HG03135 (cell line): ENCODE measurements around the gene PCDH7.

Experiments used
- ATAC-seq: cut with Tn5 transposase; IDR thresholded peaks from one replicate; pipeline ENCODE4 v1.9.1; 2021; ENCODE audit warnings: mild to moderate bottlenecking, moderate library complexity; ENCODE audit not compliant: unreplicated experiment

PCDH7 gene, protein sequence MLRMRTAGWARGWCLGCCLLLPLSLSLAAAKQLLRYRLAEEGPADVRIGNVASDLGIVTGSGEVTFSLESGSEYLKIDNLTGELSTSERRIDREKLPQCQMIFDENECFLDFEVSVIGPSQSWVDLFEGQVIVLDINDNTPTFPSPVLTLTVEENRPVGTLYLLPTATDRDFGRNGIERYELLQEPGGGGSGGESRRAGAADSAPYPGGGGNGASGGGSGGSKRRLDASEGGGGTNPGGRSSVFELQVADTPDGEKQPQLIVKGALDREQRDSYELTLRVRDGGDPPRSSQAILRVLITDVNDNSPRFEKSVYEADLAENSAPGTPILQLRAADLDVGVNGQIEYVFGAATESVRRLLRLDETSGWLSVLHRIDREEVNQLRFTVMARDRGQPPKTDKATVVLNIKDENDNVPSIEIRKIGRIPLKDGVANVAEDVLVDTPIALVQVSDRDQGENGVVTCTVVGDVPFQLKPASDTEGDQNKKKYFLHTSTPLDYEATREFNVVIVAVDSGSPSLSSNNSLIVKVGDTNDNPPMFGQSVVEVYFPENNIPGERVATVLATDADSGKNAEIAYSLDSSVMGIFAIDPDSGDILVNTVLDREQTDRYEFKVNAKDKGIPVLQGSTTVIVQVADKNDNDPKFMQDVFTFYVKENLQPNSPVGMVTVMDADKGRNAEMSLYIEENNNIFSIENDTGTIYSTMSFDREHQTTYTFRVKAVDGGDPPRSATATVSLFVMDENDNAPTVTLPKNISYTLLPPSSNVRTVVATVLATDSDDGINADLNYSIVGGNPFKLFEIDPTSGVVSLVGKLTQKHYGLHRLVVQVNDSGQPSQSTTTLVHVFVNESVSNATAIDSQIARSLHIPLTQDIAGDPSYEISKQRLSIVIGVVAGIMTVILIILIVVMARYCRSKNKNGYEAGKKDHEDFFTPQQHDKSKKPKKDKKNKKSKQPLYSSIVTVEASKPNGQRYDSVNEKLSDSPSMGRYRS (N-terminal part only)

DNA sequence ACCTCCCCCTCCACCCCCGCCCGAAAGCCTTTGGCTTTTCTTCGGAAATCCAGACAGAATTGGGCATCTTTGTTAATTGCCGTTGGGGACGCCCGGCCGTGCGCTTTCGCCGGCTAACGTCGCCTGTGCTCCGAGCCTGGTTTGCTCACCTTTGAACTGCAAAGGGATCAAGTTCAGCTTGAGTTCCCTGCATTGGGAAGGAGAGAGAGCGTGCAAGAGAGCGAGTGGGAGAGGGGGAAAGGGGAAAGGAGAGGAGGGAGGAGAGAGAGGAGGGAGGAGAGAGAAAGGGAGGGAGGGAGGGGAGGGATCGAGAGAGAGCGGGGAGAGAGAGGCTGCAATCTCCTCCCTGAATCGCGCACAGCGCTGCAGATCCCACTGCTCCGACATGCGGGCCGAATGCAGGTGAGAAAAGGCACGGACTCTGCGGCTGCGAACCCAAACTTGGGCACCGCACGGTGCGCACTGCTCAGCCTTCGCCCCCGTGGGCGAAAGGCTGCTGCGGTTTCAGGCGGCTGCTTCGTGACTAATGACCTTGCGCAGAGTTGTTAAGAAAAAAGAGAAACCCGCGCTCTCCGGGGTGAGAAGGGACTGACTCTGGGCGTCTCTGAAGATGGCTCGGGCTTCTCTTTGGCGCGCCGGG, at the start of gene PCDH7:
TSS of gene PCDH7 (plus strand) at position 349 of the 640 bp plus-strand sequence. CDS start 1,054 bp downstream, outside the sequence.
- no peak for ATAC-seq

DNA sequence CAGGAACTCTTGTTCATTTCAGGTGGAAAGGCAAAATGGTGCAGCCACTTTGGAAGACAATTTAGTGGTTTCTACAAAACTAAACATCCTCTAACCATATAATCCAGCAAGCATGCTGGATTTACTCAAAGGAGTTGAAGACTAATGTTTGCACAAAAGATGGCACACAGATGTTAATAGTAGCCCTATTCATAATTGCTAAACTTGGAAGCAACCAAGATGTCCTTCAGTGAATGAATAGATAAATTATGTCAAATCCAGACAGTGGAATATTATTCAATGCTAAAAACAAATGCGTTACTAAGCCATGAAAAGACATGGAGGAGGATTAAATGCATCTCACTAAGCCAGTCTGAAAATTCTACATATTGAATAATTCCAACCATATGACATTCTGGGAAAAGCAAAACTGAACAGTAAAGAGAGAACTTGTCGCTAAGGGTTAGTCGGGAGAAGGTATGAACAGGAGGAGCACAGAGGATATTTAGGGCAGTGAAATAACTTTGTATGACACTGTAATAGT, 48.2 kb upstream of the PCDH7 start:
- no peak for ATAC-seq

DNA sequence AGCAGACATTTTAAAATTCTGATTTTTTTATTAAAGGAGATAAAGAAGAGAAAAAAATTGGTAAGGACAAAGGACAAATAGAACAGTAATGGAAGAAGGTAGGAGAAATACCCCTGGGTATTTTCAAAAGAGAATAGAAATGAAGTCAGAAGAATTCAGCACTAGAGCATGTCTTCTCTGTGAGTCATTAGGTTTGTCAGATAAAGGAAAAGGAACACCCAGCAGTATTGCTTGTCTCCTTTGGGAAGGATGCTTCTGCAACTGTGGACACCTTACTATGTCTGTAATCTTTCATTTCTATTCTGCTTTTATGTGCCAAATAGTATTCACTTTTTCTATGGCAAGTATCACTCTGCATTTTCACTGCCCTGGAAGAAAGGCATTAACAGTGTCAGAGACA, 24.0 kb upstream of the PCDH7 start:
- no peak for ATAC-seq

DNA sequence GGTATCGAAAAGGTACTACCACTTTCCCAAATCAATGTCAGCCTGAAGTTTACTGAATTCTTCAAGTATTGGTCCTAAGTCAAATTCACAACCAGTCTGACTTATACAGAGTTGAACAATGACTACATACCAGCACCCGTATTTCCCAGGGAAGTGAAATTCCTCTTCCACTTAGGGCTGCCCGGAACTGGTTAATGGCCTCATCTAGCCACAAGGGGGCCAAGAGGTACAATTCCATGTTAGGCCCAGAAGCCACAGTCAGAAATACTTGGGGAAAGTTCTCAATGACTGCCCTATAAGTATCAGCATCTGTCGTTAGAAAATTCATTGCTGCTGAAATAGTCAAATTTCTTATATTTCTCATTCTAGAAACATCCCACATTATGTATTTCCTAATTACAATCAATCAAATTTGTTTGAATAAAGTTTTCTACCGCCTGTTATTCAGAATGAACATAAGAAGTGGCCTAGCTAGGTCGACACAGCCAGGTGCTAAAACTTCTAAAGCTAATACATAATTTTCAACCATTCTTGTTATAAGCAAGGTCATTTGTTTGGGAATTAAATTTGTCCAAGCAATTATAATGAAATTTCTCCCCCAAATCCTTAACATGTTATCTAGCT, 5.6 kb upstream of the PCDH7 start:
- no peak for ATAC-seq

DNA sequence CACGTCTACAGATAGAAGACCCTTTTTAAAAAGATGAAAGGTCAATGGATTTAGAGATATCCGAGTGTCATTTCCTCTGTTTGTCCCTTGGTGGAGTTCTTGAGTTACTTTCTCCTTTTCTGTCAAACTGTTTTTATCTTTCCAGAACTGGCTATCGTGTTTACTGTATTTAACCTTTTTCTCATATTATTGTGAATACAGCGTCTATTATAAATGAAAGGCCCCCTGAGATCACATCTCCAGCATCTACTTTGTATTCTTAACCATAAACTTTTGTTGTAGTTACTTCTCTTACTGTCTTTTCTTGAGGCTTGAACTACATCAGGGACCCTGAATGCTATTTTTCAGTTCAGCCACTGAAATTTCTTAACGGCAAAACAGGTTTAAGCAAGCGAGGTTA, 4.0 kb upstream of the PCDH7 start:
- ATAC-seq = no peak

DNA sequence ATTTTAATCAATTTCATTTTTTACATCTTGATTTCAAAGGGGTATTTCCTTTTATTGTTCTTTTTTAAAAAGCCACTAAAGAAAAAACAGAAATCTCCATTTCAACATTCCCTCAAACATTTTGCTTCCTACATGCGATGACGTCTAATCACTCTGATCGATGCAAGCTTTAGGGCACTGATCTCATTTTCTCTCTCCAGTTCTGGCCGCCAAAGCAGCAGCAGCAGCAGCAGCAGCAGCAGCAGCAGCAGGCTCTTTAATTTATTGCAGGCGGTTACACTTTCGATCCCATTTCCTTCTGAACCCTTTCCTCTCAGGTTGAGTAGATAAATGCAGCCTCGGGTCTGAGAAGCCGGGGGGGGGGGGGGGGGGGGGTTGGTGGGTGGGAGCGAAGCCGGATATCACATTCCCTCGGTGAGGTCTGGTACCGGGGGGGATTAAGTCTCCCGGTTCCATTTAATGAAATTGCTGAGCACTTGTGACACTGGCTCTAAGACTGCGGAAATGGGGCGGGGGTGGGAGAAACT, 3.4 kb upstream of the PCDH7 start:
- ATAC-seq = no peak

DNA sequence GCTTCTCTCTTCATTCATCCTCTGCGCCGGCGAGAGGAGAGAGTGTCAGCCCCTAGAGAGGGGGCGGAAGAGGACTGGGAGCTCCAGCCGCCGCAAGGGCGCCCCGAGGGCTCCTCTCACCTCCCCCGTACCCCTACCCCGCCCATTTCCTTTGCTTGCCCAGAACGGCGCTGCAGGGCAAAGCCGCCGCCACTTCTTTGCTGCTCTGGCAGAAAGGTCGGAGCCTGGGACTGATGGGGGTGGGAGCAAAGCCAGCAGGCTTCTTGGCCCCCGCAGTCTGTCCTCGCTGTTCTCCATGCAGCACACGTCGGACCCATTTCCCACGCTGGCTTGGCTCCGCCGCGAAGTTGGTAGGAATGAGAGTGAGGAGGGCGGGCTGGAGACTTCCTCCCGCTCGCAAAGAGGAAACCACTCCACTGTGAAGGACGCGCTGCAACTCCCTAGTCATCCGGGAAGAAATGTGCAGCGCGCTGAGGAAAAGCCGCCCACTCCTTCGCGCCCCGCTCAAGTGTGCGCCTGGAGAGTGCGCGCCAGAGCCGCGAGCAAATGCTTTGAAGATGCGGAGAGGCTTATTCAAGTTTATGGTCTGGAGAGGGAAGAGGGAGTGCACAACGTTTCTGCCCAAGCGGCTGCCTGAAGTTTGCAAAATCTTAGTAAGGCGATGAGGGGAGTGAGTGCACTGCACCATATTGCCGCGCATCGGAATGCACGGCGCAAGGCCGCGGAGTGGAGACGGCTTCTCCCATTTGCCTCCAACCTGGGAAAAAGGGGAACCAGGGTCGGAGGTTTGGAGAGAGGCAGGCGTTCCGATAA, 2.8 kb upstream of the PCDH7 start:
- ATAC-seq = no peak

DNA sequence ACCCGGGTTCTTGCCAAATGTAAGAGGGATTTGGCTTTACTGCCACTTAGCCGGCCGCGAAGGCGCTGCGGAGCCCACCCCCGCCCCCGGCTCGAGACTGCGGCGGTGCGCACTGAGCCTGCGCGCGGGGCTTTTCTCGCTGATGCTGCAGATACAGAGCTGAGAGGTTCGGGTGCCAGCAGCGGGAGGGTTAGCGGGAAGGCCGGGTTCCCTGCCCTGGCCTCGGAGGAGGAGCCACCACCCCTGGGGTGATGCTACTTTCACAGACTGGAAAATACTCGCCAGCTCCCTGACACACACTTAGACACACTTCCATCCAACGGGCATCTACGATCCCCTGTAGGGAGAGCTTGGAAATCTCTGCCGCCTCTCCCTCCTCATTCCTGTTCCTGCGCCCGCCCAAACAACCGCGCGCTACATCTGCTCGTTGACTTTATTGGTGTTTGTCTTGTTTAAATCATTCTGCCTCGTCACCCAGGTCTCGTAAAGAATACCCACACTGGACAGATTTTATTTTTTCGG, 2.1 kb upstream of the PCDH7 start:
- ATAC-seq = no peak

DNA sequence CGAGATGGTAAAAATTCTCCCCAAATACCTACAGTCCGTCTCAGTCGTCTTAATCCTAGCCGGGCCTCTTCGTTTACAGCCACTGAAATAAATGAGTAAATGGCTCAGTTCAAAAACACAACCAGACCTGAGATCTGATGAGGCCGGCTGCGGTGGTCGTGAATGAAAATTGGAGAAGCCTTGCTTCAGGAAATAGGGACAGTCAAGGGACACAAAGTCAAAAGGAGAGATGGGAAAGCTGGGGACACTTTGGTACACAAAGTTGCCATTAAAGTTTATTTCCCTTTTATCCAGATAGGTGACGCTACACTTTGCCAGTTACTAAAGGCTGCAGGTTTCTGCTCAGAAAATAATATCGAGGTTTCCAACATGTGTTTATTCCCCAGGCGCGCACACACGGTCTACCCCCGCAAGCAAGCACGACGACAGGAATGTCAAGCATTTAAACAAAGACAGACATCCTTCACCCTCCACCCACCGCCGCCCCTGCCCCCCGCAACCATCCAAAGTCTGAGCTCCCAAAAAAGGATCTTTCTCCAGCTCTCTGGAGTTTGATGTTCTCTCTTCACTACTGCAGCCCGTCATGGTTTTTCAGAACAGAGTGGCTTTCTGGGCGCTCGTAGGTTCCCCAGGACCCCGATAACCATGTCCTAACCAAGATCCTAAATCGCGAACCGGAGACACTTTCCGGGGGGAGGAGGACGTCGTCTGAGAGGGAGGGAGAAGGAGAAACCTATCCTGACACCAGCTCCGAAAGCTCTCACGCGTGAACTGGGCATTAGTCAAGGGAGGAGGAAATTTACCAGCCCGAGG, 1.3 kb upstream of the PCDH7 start:
- no peak for ATAC-seq

DNA sequence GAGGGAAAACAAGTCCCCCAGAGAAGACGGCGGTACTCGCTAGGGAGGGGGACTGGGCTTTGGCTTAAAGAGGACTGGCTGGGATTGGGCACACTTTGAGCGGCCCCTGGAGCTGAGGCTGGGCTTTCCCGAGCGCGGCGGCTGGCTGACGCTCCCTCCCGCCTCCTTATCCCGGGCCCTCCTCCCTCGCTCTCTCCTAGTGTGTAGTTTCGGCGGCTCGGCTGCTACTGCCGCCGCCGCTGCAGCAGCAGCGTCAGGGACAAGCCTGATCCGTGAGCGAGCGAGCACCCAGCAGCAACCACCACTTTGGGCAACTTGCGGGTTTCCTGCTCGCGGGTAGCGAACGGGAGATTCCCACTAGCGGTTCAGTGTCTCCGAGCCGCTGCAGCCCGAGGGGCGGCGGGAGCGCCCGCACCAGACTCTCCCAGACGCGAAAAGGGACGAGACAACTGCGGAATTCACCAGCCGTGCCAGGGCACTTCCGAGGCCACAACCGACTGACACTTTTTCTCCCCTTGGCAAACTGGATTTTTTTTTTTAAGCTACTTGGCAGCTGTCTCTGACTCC, 632 bp upstream of the PCDH7 start:
- ATAC-seq = no peak

DNA sequence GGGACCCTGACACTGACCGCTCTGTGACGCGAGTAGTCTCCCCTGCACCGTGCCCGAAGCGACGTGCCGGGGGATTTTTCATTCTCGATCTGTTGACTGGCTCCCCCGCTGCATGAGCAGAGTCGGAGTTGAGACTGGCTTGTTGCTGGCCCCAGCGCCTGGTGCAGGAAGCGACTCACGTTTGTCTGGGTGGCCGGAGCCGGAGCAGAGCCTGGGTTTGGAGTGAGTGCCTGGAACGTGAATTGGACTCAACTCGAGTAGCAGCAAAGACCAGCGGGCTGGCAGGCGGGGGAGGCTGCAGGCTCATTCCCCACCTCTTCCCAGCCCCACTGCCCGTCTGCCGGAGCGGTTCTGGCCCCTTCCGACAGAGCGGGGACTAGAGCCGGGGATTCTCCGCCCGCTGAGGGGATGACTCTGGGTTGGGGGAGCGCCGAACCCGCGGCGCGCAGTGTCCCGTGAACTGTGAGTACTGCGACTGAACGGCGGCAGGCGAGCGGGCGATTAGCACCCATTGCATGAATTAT, 554 bp downstream of the PCDH7 start:
- no peak for ATAC-seq

DNA sequence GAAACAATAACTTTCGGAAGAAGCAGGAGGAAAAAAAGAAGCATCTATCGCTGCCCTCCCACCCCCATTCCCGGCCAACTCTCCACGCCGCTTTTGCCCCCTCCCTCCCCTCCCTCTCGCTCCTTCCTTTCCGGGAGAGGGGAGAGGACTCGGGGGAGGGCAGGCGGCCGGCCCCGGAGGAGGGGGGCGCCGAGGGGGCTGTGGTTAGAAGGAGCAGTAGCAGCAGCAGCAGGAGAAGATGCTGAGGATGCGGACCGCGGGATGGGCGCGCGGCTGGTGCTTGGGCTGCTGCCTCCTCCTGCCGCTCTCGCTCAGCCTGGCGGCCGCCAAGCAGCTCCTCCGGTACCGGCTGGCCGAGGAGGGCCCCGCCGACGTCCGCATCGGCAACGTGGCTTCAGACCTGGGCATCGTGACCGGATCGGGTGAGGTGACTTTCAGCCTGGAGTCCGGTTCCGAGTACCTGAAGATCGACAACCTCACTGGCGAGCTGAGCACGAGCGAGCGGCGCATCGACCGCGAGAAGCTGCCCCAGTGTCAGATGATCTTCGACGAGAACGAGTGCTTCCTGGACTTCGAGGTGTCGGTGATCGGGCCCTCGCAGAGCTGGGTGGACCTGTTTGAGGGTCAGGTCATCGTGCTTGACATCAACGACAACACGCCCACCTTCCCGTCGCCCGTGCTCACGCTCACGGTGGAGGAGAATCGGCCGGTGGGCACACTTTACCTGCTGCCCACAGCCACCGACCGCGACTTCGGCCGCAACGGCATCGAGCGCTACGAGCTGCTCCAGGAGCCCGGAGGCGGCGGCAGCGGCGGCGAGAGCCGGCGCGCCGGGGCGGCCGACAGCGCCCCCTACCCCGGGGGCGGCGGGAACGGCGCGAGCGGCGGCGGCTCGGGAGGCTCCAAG, 1.3 kb downstream of the PCDH7 start:
- no peak for ATAC-seq

DNA sequence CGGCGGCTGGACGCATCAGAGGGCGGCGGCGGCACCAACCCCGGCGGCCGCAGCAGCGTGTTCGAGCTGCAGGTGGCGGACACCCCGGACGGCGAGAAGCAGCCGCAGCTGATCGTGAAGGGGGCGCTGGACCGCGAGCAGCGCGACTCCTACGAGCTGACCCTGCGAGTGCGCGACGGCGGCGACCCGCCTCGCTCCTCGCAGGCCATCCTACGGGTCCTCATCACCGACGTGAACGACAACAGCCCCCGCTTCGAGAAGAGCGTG, 1.9 kb downstream of the PCDH7 start:
- ATAC-seq = no peak

DNA sequence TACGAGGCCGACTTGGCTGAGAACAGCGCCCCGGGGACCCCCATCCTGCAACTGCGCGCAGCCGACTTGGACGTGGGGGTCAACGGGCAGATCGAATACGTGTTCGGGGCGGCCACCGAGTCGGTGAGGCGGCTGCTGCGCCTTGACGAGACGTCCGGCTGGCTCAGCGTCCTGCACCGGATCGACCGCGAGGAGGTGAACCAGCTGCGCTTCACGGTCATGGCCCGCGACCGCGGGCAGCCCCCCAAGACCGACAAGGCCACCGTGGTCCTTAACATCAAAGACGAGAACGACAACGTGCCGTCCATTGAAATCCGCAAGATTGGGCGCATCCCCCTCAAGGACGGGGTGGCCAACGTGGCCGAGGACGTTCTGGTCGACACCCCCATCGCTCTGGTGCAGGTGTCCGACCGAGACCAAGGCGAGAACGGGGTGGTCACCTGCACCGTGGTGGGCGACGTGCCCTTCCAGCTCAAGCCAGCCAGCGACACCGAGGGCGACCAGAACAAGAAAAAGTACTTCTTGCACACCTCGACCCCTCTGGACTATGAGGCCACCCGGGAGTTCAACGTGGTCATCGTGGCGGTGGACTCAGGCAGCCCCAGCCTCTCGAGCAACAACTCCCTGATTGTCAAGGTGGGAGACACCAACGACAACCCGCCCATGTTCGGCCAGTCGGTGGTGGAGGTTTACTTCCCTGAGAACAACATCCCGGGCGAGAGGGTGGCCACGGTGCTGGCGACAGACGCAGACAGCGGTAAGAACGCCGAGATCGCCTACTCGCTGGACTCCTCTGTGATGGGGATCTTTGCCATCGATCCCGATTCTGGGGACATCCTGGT, 2.4 kb downstream of the PCDH7 start:
- ATAC-seq = no peak

DNA sequence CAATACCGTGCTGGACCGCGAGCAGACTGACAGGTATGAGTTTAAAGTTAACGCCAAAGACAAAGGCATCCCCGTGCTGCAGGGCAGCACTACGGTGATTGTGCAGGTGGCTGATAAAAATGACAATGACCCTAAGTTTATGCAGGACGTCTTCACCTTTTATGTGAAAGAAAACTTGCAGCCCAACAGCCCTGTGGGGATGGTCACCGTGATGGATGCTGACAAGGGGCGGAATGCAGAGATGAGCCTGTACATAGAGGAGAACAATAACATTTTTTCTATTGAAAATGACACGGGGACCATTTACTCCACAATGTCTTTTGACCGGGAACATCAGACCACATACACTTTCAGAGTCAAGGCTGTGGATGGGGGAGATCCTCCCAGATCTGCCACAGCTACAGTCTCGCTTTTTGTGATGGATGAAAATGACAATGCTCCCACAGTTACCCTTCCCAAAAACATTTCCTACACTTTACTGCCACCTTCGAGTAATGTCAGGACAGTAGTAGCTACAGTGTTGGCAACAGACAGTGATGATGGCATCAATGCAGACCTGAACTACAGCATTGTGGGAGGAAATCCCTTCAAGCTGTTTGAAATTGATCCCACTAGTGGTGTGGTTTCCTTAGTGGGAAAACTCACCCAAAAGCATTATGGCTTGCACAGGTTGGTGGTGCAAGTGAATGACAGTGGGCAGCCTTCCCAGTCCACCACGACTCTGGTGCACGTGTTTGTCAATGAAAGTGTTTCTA, 3.2 kb downstream of the PCDH7 start:
- ATAC-seq = no peak

DNA sequence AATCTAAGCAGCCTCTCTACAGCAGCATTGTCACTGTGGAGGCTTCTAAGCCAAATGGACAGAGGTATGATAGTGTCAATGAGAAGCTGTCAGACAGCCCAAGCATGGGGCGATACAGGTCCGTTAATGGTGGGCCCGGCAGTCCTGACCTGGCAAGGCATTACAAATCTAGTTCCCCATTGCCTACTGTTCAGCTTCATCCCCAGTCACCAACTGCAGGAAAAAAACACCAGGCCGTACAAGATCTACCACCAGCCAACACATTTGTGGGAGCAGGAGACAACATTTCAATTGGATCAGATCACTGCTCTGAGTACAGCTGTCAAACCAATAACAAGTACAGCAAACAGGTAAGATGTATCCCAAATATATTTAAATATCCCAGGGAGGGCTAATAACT, 4.1 kb downstream of the PCDH7 start:
- no peak for ATAC-seq
